ENCODE data around the gene CD200R1L.

- TF ChIP-seq RELA (CRISPR knock-in tag; IDR thresholded peaks at IDR 0.05; ENCODE audit: borderline replicate concordance) (no peak), MYBL2 (CRISPR knock-in tag; IDR thresholded peaks at IDR 0.05) (no peak), CTCF (IDR thresholded peaks at IDR 0.05) (no peak), FOXK1 (CRISPR knock-in tag; IDR thresholded peaks at IDR 0.05) (no peak), E2F1 (CRISPR knock-in tag; IDR thresholded peaks at IDR 0.05) (no peak), ELF4 (CRISPR knock-in tag; IDR thresholded peaks at IDR 0.05; ENCODE audit: low read depth) (no peak), NR3C1 (CRISPR knock-in tag; conservative IDR thresholded peaks at IDR 0.05; ENCODE audit: low read depth) (no peak), ZNF423 (CRISPR knock-in tag; IDR thresholded peaks at IDR 0.05) (no peak)
Observed at GRCh38 chr3:112803467-112803866, 43.2 kb downstream of the CD200R1L start.

All from WTC11 (cell line).